Peyer's patch (tissue), 4 donors: ENCODE data around the gene DGKE.

Experiments
- POLR2A ChIP-seq, 2 donors: fragments of 450-650 bp; IDR thresholded peaks; one replicate each; pipeline ENCODE4 v1.5.1; 2017; ENCODE audit warnings: antibody characterized with exemption in 2 of 2, mild to moderate bottlenecking in 2 of 2, moderate library complexity in 2 of 2
- TF ChIP-seq, protein P1 (sequence below), 6 experiments: fragments of 450-650 bp in 4 of 6; fragments of 200-600 bp in 2 of 6; sonication (generic) in 1 of 6; IDR thresholded peaks; one replicate each; pipeline ENCODE4 v1.5.1; 2017 to 2019; ENCODE audit warnings: antibody characterized with exemption in 6 of 6, mild to moderate bottlenecking in 3 of 6, moderate library complexity in 1 of 6

- TF ChIP-seq, protein P1, sequence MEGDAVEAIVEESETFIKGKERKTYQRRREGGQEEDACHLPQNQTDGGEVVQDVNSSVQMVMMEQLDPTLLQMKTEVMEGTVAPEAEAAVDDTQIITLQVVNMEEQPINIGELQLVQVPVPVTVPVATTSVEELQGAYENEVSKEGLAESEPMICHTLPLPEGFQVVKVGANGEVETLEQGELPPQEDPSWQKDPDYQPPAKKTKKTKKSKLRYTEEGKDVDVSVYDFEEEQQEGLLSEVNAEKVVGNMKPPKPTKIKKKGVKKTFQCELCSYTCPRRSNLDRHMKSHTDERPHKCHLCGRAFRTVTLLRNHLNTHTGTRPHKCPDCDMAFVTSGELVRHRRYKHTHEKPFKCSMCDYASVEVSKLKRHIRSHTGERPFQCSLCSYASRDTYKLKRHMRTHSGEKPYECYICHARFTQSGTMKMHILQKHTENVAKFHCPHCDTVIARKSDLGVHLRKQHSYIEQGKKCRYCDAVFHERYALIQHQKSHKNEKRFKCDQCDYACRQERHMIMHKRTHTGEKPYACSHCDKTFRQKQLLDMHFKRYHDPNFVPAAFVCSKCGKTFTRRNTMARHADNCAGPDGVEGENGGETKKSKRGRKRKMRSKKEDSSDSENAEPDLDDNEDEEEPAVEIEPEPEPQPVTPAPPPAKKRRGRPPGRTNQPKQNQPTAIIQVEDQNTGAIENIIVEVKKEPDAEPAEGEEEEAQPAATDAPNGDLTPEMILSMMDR (IDR thresholded peaks at IDR 0.05): no peak
- TF ChIP-seq POLR2A (IDR thresholded peaks at IDR 0.05): no peak
These were observed 26.2 kb upstream of the DGKE start for GRCh38 chr17:56807723-56808122.
